Fibroblast of pulmonary artery (primary cell): Measurements from ENCODE around the gene ADO.

Experiments used
- DNase-seq: peaks from one replicate; pipeline ENCODE4 v3.0.0-alpha.2; 2010; ENCODE audit warnings: low read depth
- H3K4me3 ChIP-seq: replicated peaks from 2 replicates; pipeline ENCODE4 v1.5.1; 2011; ENCODE audit warnings: low read depth, mild to moderate bottlenecking, control low read depth, low read length, moderate library complexity
- TF ChIP-seq, protein P1 (sequence below): IDR thresholded peaks from 2 replicates; pipeline ENCODE4 v1.5.1; 2011; ENCODE audit warnings: mild to moderate bottlenecking, control low read depth, low read length, inconsistent platforms; ENCODE audit errors: missing control alignments

The ADO gene

DNA sequence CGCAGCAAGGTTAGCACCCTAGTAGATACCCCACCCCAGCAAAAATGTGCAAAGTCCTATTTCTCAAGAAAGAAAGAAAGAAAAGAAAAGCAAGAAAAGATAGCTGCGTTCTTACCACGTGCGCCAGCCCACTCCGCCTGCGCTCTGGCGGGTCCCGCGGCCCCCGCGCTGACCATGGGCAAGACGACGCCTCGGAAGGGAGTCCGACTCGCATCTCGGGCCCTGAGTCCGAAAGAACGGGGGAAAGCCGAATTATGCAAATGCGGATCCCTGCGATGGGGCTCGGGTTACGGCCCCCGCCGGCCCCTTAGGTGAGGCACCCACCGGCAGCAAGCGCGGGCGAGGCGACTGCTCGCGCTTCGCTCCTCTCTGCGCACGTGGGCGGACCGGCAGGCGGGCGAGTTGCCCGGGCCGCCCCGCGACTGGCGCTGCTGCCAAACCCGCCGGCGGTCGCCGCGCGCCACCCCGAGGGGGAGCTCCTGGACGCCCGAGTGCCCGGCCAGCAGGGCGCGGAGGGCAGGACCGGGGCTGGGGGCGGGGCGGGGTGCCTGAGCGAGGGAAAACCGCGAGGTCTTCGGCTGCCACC is 14.0 kb downstream of the ADO start:
- TF ChIP-seq, protein P1, sequence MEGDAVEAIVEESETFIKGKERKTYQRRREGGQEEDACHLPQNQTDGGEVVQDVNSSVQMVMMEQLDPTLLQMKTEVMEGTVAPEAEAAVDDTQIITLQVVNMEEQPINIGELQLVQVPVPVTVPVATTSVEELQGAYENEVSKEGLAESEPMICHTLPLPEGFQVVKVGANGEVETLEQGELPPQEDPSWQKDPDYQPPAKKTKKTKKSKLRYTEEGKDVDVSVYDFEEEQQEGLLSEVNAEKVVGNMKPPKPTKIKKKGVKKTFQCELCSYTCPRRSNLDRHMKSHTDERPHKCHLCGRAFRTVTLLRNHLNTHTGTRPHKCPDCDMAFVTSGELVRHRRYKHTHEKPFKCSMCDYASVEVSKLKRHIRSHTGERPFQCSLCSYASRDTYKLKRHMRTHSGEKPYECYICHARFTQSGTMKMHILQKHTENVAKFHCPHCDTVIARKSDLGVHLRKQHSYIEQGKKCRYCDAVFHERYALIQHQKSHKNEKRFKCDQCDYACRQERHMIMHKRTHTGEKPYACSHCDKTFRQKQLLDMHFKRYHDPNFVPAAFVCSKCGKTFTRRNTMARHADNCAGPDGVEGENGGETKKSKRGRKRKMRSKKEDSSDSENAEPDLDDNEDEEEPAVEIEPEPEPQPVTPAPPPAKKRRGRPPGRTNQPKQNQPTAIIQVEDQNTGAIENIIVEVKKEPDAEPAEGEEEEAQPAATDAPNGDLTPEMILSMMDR: no peak
- H3K4me3 ChIP-seq: peak overlapping the region; percentile 69
- peak; percentile 26 for DNase-seq

DNA sequence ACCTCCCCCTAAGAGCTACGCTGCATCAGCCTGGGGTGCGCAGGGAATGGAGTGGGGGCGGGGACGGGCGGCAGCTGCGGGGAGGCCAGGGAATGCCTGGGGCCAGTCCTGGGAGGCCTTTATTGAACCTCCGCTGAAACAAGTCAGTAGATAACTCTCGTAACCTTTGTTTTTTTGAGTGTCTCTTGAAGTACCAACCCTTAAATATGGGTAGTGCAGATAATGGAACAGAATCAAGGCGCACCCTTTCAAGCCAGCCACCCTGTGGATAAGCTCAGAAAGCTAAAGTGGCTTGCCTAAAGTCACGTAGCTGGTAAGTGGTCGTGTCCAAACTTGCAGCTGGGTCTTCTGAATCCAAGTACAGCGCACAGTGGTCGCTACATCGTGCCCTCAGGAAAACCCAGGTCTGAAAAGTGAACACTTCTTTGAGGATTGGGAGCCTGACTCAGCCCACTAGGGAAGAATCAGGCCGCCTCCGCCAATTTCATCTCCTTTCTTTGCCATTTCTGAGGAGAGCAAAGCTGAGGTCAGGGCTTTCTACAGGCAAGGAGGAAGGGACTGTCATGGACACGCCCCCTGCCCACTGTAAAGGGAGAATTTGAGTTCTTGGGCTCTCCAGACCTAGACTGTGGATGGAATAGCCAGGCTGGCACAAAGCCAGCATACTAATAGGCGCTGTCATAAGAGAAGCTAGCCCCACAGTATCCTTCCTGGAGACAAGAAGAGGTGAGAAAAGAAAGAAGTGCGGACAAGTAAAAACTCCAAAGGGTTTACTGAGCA is 14.8 kb downstream of the ADO start:
- H3K4me3 ChIP-seq: no peak overlapping the region
- no peak for DNase-seq
- TF ChIP-seq, protein P1: no peak

DNA sequence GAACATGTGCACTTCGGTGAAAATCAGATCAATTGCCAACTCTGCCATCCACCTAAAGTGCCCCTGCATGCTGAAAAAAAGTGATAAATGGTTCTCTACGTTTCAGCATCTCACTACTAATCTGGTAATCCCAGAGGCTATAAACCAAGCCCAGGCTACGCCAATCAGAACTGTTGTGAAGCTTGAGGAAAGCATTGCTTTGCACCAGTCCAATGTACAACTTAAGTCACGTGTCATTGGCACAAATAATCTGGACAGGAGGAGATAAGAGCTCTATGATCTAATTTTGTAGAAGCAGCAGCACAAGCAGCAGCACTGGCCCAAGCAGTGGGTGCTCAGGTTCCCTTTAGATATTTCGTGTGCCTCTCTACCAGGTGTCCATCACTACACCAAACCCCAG is 16.1 kb downstream of the ADO start:
- TF ChIP-seq, protein P1: no peak
- no peak overlapping the region for H3K4me3 ChIP-seq
- no peak for DNase-seq

DNA sequence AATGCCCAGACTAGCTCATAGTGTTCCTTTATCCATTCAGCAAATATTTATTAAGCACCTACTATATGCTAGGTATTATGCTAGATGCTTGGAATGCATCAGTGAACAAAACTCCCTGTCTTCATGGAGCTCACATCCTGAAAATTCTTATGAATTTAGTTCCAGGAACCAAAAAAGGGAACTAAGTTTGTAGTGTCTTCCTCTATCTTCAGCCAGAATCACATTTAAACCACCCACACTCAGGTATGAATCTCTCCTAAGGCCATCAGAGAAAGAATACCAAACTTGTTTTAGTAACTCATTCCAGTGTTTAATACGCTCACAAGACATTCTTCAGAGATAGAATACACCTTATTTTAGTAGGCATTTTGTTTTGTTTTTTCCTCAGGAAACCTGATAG is 21.8 kb downstream of the ADO start:
- no peak overlapping the region for H3K4me3 ChIP-seq
- TF ChIP-seq, protein P1: no peak
- no peak for DNase-seq

DNA sequence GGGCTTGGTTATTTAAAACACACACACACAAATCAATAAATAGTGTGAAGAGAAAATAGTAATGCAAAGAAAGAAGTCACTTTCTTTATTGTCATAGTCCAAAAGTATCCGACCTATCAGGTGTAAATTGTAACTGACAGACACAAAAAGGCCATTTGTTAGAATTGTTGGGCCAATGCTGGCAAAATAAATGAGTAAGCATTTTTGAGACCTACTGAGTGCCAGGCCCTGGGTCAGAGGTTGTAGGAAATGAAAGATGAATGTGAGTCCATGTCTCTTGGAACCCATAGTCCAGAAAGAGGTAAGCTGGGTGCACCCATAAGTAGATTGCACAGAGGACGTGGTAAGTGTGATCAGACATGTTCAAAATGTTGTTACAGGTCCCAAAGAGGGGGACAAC is 25.1 kb downstream of the ADO start:
- H3K4me3 ChIP-seq: no peak overlapping the region
- TF ChIP-seq, protein P1: no peak
- DNase-seq: no peak

DNA sequence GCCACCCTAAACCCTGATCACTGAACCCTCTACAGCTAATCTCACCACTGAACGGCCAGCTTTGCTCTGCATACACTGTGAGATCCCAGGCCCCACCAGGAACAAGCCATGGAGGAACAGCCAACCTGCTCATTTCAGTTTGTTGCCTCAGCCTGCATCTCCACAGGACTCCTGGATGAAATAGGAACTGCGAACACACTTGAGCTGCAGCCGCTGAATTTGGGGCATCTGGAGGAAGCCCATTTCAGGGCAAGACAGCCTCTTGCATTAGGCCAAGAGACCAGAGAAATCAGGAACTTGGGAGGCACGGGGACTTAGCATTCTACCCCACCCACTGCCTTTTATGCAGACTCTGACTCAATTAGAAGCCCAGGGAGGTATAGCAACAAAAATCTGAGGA is 26.2 kb downstream of the ADO start:
- TF ChIP-seq, protein P1: no peak
- DNase-seq: no peak

DNA sequence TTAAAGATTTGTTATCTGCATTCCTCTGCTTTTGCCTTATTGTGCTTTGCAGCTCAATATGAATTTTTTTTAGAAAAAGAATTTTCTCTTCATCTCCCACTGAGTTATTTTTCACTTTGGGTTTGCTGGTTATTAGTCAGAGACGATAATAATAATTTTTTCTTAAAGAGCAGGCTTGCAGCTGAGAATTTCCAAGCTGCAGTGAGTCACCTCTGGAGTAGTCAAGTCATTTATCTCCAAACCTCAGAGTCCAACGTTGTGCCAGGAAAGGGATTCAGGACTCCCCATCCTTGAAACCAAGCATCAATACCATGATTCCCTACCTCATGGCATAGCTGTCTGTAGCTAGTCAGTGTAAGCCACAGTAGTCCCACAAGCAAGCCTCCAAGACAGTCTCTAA is 26.8 kb downstream of the ADO start:
- TF ChIP-seq, protein P1: no peak
- DNase-seq: peak; percentile 75
- no peak overlapping the region for H3K4me3 ChIP-seq

More for the DNA sequence above, 26.2 kb downstream of the ADO start:
- H3K4me3 ChIP-seq: no peak overlapping the region
